ENCODE results near the gene PAX5.

PAX5 gene

DNA sequence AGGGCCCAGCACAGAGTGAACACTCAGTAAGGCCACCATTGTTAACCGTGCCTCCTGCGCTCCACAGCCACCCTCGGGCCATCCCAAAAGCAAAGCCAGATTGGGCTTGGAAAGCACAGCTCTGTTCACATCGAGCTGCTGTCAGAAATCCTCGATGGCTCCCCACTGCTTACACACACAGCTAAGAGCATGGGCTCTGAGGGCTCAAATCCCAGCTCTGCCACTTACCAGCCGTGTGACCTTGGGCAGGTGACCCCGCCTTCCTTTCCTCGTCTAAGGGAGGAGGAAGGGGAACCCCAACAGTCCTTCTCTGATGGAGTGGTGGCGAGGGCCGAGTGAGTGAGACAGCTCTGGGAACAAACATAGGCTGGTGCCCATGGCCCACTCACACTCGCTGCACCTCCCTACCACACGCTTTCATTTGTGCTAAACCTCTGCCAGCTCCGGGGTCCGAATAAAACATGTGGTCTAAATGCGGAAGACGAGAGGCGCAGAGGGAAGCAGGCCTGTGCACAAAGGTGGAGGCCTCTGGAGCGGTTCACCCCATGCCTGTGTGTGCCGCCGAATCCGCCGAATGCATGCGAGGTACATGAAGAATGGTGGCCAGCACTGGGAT, 139.3 kb downstream of the PAX5 start:
- FAIRE-seq, result no peak
- no peak for TF ChIP-seq POLR2A (IDR thresholded peaks at IDR 0.05; ENCODE audit: low read depth, low read length)
- TF ChIP-seq PAX5 (IDR thresholded peaks at IDR 0.05; ENCODE audit: insufficient read depth, low read length, severe bottlenecking), result no peak
- TF ChIP-seq SPI1 (IDR thresholded peaks at IDR 0.05; ENCODE audit: low read depth, low read length), result no peak
- TF ChIP-seq POU2F2 (IDR thresholded peaks at IDR 0.05; ENCODE audit: low read depth, low read length), result no peak
- TF ChIP-seq TAF1 (IDR thresholded peaks at IDR 0.05; ENCODE audit: low read depth, low read length), result no peak
- 0 out of 2 replicates have a peak, but pooled peaks have one; percentile 3 for TF ChIP-seq POLR2AphosphoS5 (IDR thresholded peaks at IDR 0.05; ENCODE audit: low read depth, low read length)
- DNase-seq (ENCODE audit: insufficient read length, low spot score), result no peak

DNA sequence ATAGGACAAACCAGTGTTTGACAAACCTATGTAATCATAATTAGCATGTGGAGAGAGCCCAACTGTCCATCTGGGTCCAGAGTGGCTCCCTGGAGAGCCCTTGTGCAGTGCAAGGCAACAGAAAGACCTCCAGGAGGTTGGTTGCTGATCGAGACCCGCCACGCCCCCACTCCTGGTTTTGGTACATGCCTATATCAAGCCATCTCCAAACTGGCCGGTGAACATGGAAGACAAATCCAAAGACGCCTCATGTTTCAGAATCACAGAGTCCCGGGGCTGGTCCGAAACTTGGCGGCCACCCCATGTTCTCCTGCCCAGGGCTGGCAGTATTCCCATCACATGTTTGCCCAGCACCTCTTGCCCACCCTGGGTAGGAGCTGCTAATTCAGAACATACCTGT, 140.2 kb downstream of the PAX5 start:
- DNase-seq (ENCODE audit: insufficient read length, low spot score) (no peak), FAIRE-seq (no peak)
- TF ChIP-seq POLR2A (IDR thresholded peaks at IDR 0.05; ENCODE audit: low read depth, low read length) (no peak), POLR2AphosphoS5 (IDR thresholded peaks at IDR 0.05; ENCODE audit: low read depth, low read length) (0 out of 2 replicates have a peak, but pooled peaks have one; percentile 2)

DNA sequence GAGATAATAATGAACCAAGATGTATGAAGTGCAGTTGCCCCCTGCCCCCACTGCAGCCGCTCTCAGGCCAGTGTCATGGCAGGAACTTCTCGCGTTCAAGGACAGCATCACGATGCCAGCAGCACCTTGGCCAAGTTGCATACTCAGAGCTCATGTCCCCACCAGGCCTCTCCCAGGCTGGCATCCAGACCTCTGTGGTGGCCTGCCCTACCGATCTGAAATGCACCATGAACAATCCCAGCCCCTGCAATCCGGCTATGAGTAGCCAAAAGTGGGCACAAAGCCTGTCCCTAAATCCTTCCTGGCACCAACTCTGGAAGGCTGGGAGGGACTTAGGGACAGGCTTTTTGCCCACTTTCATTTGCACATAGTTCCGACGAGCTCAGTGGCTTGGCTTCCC, 140.9 kb downstream of the PAX5 start:
- no peak for FAIRE-seq
- DNase-seq (ENCODE audit: insufficient read length, low spot score), result no peak
- TF ChIP-seq POU2F2 (IDR thresholded peaks at IDR 0.05; ENCODE audit: low read depth, low read length), result no peak
- no peak for TF ChIP-seq POLR2AphosphoS5 (IDR thresholded peaks at IDR 0.05; ENCODE audit: low read depth, low read length)
- no peak for TF ChIP-seq POLR2A (IDR thresholded peaks at IDR 0.05; ENCODE audit: low read depth, low read length)
- TF ChIP-seq TAF1 (IDR thresholded peaks at IDR 0.05; ENCODE audit: low read depth, low read length), result no peak
- TF ChIP-seq PAX5 (IDR thresholded peaks at IDR 0.05; ENCODE audit: insufficient read depth, low read length, severe bottlenecking), result no peak
- no peak for TF ChIP-seq SPI1 (IDR thresholded peaks at IDR 0.05; ENCODE audit: low read depth, low read length)

DNA sequence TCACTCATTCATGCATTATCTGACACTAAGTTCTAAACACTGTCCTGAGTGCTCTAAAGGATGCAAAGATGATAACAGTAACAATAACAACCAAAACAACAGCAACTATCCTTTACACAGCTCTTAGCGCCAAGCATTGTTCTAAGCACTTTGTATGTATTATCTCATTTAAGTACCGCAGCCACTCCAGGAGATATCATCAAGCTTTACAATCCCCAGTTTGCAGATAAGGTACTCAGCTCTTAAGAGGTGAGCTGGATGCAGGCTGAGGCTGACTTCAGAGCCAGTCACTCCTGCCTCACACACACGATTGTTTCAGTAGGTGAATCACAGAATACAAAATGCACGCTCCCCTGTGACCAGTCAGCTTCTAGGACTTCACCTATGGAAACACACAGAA, 141.8 kb downstream of the PAX5 start:
- no peak for TF ChIP-seq SPI1 (IDR thresholded peaks at IDR 0.05; ENCODE audit: low read depth, low read length)
- no peak for TF ChIP-seq TAF1 (IDR thresholded peaks at IDR 0.05; ENCODE audit: low read depth, low read length)
- no peak for TF ChIP-seq POLR2AphosphoS5 (IDR thresholded peaks at IDR 0.05; ENCODE audit: low read depth, low read length)
- TF ChIP-seq PAX5 (IDR thresholded peaks at IDR 0.05; ENCODE audit: insufficient read depth, low read length, severe bottlenecking), result no peak
- TF ChIP-seq POU2F2 (IDR thresholded peaks at IDR 0.05; ENCODE audit: low read depth, low read length), result no peak
- TF ChIP-seq POLR2A (IDR thresholded peaks at IDR 0.05; ENCODE audit: low read depth, low read length), result no peak
- DNase-seq (ENCODE audit: insufficient read length, low spot score), result no peak
- FAIRE-seq, result peak; percentile 52

DNA sequence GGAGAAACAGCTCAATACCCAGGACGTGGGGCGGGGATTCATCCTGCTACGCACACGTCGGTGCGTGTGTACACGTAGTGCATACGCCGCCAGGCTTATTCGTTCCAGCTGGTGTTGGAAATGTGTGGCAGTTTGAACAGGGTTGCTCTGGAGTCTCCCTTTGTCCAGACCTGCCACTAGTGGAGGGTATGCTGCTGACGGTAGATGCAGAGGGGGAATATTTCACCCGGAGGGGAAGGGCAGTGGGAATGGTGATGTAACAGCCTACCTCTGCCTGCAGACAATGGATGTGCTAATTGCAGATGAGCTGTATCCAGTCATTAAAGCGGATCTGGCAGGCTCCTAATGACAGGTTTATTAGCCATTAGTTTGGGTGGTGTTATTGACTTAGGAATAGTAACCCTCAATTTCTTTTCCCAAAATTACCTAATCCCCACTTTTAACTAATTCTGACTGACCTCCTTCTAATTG, 142.7 kb downstream of the PAX5 start:
- DNase-seq (ENCODE audit: insufficient read length, low spot score) (no peak), FAIRE-seq (no peak)
- TF ChIP-seq TAF1 (IDR thresholded peaks at IDR 0.05; ENCODE audit: low read depth, low read length) (no peak), PAX5 (IDR thresholded peaks at IDR 0.05; ENCODE audit: insufficient read depth, low read length, severe bottlenecking) (no peak), POLR2AphosphoS5 (IDR thresholded peaks at IDR 0.05; ENCODE audit: low read depth, low read length) (no peak), SPI1 (IDR thresholded peaks at IDR 0.05; ENCODE audit: low read depth, low read length) (no peak), POU2F2 (IDR thresholded peaks at IDR 0.05; ENCODE audit: low read depth, low read length) (no peak), POLR2A (IDR thresholded peaks at IDR 0.05; ENCODE audit: low read depth, low read length) (no peak)

DNA sequence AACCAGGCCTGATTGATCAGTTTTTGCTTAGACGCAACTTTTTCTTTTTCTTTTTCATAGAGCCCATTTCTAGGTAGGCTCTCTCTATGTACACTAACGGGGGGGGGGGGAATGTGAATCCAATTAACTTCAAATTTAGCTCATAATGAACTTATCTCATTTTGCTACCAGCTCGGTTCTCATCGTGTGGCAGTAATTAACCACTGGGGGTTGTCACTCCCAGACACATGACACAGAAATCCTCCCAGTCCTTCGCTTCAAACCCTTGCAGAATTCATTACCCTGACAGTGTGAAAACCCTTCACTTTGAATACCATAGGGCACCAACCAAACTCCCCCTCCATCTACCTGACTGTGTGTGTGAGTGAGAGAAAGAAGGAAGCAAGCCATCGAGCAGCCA, 144.2 kb downstream of the PAX5 start:
- DNase-seq (ENCODE audit: insufficient read length, low spot score), result no peak
- TF ChIP-seq POU2F2 (IDR thresholded peaks at IDR 0.05; ENCODE audit: low read depth, low read length) (no peak), SPI1 (IDR thresholded peaks at IDR 0.05; ENCODE audit: low read depth, low read length) (no peak), TAF1 (IDR thresholded peaks at IDR 0.05; ENCODE audit: low read depth, low read length) (no peak), POLR2A (IDR thresholded peaks at IDR 0.05; ENCODE audit: low read depth, low read length) (no peak), PAX5 (IDR thresholded peaks at IDR 0.05; ENCODE audit: insufficient read depth, low read length, severe bottlenecking) (no peak), POLR2AphosphoS5 (IDR thresholded peaks at IDR 0.05; ENCODE audit: low read depth, low read length) (no peak)
- FAIRE-seq, result no peak

DNA sequence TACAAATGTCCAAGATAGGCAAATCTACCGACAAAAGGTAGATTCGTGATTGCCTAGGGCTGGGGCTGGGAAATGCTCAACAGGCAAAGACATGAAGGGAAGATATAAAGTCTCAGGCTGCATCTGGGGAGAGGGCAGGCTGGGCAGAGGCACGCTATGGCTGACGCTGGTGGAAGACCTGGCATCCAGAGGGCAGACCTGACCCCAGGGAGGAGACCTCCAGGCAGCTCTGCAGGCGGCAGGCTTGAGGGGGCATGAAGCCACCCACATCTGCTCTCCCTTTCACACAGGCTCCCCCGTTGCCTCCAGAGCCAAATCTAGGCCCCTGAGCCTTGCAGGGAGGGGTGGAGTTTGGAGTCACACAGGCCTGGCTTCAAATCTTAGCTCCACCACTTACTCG, 145.5 kb downstream of the PAX5 start:
- no peak for TF ChIP-seq TAF1 (IDR thresholded peaks at IDR 0.05; ENCODE audit: low read depth, low read length)
- TF ChIP-seq POLR2A (IDR thresholded peaks at IDR 0.05; ENCODE audit: low read depth, low read length), result no peak
- no peak for TF ChIP-seq PAX5 (IDR thresholded peaks at IDR 0.05; ENCODE audit: insufficient read depth, low read length, severe bottlenecking)
- no peak for TF ChIP-seq SPI1 (IDR thresholded peaks at IDR 0.05; ENCODE audit: low read depth, low read length)
- TF ChIP-seq POU2F2 (IDR thresholded peaks at IDR 0.05; ENCODE audit: low read depth, low read length), result no peak
- TF ChIP-seq POLR2AphosphoS5 (IDR thresholded peaks at IDR 0.05; ENCODE audit: low read depth, low read length), result no peak
- DNase-seq (ENCODE audit: insufficient read length, low spot score) (no peak), FAIRE-seq (no peak)

DNA sequence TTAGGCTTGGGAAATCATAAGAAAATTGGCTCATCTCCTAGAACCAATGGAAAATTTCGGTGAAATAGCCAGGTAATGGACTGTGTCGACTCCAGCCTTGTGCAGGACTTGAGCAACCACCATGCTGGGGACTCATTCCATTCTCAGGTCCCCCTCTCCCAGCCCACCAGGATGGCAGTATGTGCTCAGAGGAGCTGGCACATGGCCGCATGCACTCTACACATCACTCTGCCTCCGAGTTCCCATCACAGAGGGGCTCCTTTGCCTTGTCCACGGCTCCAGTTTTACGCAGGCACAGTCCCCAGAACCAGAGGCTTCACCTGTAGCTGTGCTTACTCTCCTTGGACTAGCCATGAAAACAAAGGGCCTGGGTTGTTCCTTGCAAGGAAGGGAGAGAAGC, 149.3 kb downstream of the PAX5 start:
- FAIRE-seq (no peak), DNase-seq (ENCODE audit: insufficient read length, low spot score) (no peak)
- TF ChIP-seq TAF1 (IDR thresholded peaks at IDR 0.05; ENCODE audit: low read depth, low read length) (no peak), POU2F2 (IDR thresholded peaks at IDR 0.05; ENCODE audit: low read depth, low read length) (no peak), POLR2A (IDR thresholded peaks at IDR 0.05; ENCODE audit: low read depth, low read length) (no peak)

DNA sequence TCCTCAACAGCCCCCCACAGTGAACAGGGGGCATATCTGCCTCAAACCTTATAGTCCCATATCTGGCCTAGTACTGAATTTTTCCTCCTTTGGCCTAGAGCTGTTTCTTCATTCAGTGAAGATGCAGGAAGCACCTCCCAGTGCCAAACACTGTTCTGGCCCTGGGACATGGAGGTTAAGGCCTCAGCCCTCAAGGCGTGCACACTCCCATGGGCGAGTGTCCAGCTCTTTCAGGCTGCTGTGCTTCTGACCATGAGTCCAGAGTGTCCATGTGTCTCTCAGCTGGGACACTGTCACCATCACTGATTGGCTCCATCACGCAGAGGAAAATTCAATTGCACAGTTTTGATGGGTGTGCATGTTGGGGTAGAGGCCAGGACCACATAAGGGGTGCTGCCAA, 151.5 kb downstream of the PAX5 start:
- DNase-seq (ENCODE audit: insufficient read length, low spot score) (no peak), FAIRE-seq (no peak)
- no peak for TF ChIP-seq POU2F2 (IDR thresholded peaks at IDR 0.05; ENCODE audit: low read depth, low read length)
- no peak for TF ChIP-seq POLR2AphosphoS5 (IDR thresholded peaks at IDR 0.05; ENCODE audit: low read depth, low read length)
- TF ChIP-seq PAX5 (IDR thresholded peaks at IDR 0.05; ENCODE audit: insufficient read depth, low read length, severe bottlenecking), result no peak
- no peak for TF ChIP-seq POLR2A (IDR thresholded peaks at IDR 0.05; ENCODE audit: low read depth, low read length)

DNA sequence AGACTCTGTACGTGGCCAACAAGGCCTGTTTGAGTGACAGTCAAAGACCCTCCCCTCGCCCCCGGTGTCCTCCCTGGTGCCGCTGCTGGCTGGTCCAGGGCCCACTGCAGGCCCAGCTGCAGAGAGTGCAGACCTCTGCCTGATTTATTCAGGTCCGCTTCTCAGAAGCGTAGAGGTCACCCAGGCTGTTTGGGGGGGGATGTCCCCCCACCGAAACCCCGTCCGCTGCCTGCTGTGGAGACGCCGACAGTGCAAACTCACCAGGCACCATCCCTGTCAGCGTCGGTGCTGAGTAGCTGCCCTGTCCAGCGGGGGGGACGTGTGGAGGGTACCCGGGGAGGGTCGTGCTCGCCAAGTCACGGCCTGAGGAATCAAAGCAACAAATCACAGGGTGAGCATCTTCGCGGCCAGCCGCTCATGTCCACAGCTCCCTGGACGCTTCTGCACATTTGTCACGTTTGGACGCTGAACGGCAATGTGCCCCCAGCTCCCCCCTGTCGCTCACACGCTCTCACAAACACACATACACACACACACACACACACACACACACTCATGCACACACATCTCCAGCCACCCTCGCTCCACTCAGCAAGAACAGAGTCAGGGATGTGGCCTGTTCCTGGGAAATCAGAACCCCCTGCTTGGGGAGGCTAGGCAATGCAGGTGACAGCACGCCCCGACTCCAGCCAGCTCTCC, 152.2 kb downstream of the PAX5 start:
- TF ChIP-seq POLR2A (IDR thresholded peaks at IDR 0.05; ENCODE audit: low read depth, low read length) (no peak), TAF1 (IDR thresholded peaks at IDR 0.05; ENCODE audit: low read depth, low read length) (no peak), SPI1 (IDR thresholded peaks at IDR 0.05; ENCODE audit: low read depth, low read length) (no peak), POU2F2 (IDR thresholded peaks at IDR 0.05; ENCODE audit: low read depth, low read length) (no peak), POLR2AphosphoS5 (IDR thresholded peaks at IDR 0.05; ENCODE audit: low read depth, low read length) (no peak), PAX5 (IDR thresholded peaks at IDR 0.05; ENCODE audit: insufficient read depth, low read length, severe bottlenecking) (no peak)
- DNase-seq (ENCODE audit: insufficient read length, low spot score), result no peak
- FAIRE-seq, result no peak
